Ovary (tissue), 9 donors: ENCODE measurements around the gene UBL4A. TPM values are rescaled to one million over a fixed set of nuclear protein-coding genes. Genes with fewer than 3 reads are reported as not detected.

Experiments used
- DNase-seq, 5 donors: peaks; one replicate each; pipeline ENCODE4 v3.0.0-alpha.2; 2019 to 2020
- H3K27ac ChIP-seq, 2 donors: fragments of 200-600 bp; one replicate each; pipeline versions ENCODE4 v1.5.1 to v1.8.0; 2019 to 2022
- H3K27me3 ChIP-seq: fragments of 200-600 bp; one replicate; pipeline ENCODE4 v1.8.0; 2022
- H3K36me3 ChIP-seq: fragments of 200-600 bp; sonication (generic); one replicate; pipeline ENCODE4 v1.5.1; 2019
- H3K4me1 ChIP-seq: one replicate; pipeline ENCODE4 v1.8.1; 2013; ENCODE audit warnings: mild to moderate bottlenecking, moderate library complexity; ENCODE audit not compliant: insufficient read depth
- H3K4me3 ChIP-seq: fragments of 200-600 bp; sonication (generic); one replicate; pipeline ENCODE4 v1.5.1; 2017
- H3K9me3 ChIP-seq, 2 donors: fragments of 200-600 bp in 1 of 2; sonication (generic) in 1 of 2; one replicate each; pipeline versions ENCODE4 v1.5.1 to v1.8.1; 2013 to 2019; ENCODE audit warnings: mild to moderate bottlenecking in 1 of 2, moderate library complexity in 1 of 2
- CTCF ChIP-seq, 3 donors: fragments of 450-650 bp in 2 of 3; fragments of 200-600 bp in 1 of 3; IDR thresholded peaks; one replicate each; pipeline versions ENCODE4 v1.5.1 to v1.8.0; 2016 to 2022; ENCODE audit warnings: antibody characterized with exemption in 3 of 3, mild to moderate bottlenecking in 1 of 3
- EP300 ChIP-seq: sonication (generic); formaldehyde crosslinking; IDR thresholded peaks from one replicate; pipeline ENCODE4 v1.6.1; 2017; ENCODE audit warnings: antibody characterized with exemption
- POLR2A ChIP-seq: fragments of 450-650 bp; IDR thresholded peaks from one replicate; pipeline ENCODE4 v1.6.1; 2017; ENCODE audit warnings: antibody characterized with exemption, mild to moderate bottlenecking, moderate library complexity
- WGBS, 3 donors: extraction: QIAGEN DNeasy Blood & Tissue Kit in 1 of 3; methylation state at CpG; one replicate each; pipeline versions ENCODE4 v1.1.5 to v1.1.7; 2013 to 2017; 5-methylcytosine and 5-hydroxymethylcytosine counted together
- intact Hi-C, 4 donors: fragments of 100-400 bp; cut with DNase I; formaldehyde crosslinking; loops; one replicate each; pipeline versions ENCODE4 v1.11.0 to v1.15.1; 2022 to 2023
- polyA plus RNA-seq, 2 donors: library from polyadenylated mRNA; stranded (reverse); fragments of 200-250 nt in 1 of 2; fragments of 350-450 nt in 1 of 2; fragmentation: Illumina TruSeq in 1 of 2; extraction: RNeasy Lipid Tissue Mini Kit (QIAGEN cat#74804) in 1 of 2; gene quantifications; one replicate each; pipeline ENCODE4 v1.2.3, GENCODE V29; 2013 to 2014
- total RNA-seq, 7 donors: library from RNA; depleted of rRNA in 2 of 7; stranded (reverse); fragments of >200 nt in 2 of 7; fragmentation: NEBNext Ultra II Directional in 3 of 7; extraction: Animal tissue kit (Norgen Biotek cat#: 25700) in 3 of 7; gene quantifications; one replicate each; pipeline versions ENCODE4 v1.1.0 to v1.2.4, GENCODE V29; 2016 to 2023
- donor health status: DM: no; HTN: no; CAD: no; lungs with moderate emphysema.
- donor health status: DM: no; HTN: no; CAD: no.
- donor health status: Bipolar disorder and iron deficiency.
- donor health status: DM: yes; HTN: yes; CAD: no.
- donor health status: DM: no; HTN: no; CAD: no.
- donor health status: DM: yes; HTN: yes; CAD: no.

Gene UBL4A
- total and polyA plus RNA-seq, 9 donors, result 14.6 to 35.5 (median 27.9) TPM

- TF ChIP-seq CTCF (IDR thresholded peaks at IDR 0.05) (no peak), EP300 (no peak), POLR2A (no peak)
- H3K4me3 ChIP-seq, result no peak overlapping the region
- H3K27ac ChIP-seq, result no peak overlapping the region
- H3K36me3 ChIP-seq, result no peaks in the 10 kb centered on the region
- intact Hi-C loops, result no loop called here
- DNase-seq, result no peak
- no peaks in the 10 kb centered on the region for H3K27me3 ChIP-seq
- WGBS, 3 donors, result 63 to 70% (median 66%) methylated on average over 3 of the region's 3 CpGs
- H3K4me1 ChIP-seq, result no peaks in the 10 kb centered on the region
- no peaks in the 10 kb centered on the region for H3K9me3 ChIP-seq
Observed at GRCh38 chrX:154494715-154495114, 8.3 kb upstream of the UBL4A start.

GRCh38 chrX:154490414-154491083 lies 4.1 kb upstream of the UBL4A start, which contains the start of gene SLC10A3:
Gene SLC10A3 (minus strand): TSS chrX:154490629. CDS start chrX:154488940, 1,689 bp downstream.
- Histone ChIP-seq H3K4me1 (no peaks in the 10 kb centered on the region), H3K9me3 (no peaks in the 10 kb centered on the region), H3K4me3 (peak within 1 kb of the TSS; percentile 56), H3K27me3 (no peaks in the 10 kb centered on the region), H3K27ac (peak within 1 kb of the TSS; percentile 85 to 93), H3K36me3 (no peaks in the 10 kb centered on the region)
- DNase-seq, result peak; percentile 90 to 94 (median 93)
- WGBS, 3 donors, result 28 to 37% (median 29%) methylated on average over 47 to 71 of the region's 71 CpGs
- TF ChIP-seq EP300 (no peak), POLR2A (peak; percentile 78), CTCF (IDR thresholded peaks at IDR 0.05) (no peak)
- intact Hi-C loops, result no loop called here

GRCh38 chrX:154490021-154490413 lies 3.6 kb upstream of the UBL4A start:
- H3K36me3 ChIP-seq, result no peaks in the 10 kb centered on the region
- H3K9me3 ChIP-seq, result no peaks in the 10 kb centered on the region
- DNase-seq, result peak; percentile 64 to 74 (median 66)
- TF ChIP-seq EP300, result no peak
- no peak for TF ChIP-seq CTCF (IDR thresholded peaks at IDR 0.05)
- no peak for TF ChIP-seq POLR2A
- peak overlapping the region; percentile 85 to 89 for H3K27ac ChIP-seq
- intact Hi-C loops, result no loop called here
- H3K4me1 ChIP-seq, result no peaks in the 10 kb centered on the region
- peak overlapping the region; percentile 56 for H3K4me3 ChIP-seq
- H3K27me3 ChIP-seq, result no peaks in the 10 kb centered on the region
- WGBS, 3 donors, result 28 to 59% (median 41%) methylated on average over 17 to 19 of the region's 19 CpGs

- peak in 2 of 5 donors; percentile 18 to 37 for DNase-seq
- Histone ChIP-seq H3K4me1 (no peaks in the 10 kb centered on the region), H3K27ac (peak overlapping the region in 1 of 2 donors; percentile 89), H3K36me3 (no peaks in the 10 kb centered on the region), H3K9me3 (no peaks in the 10 kb centered on the region), H3K27me3 (no peaks in the 10 kb centered on the region), H3K4me3 (peak overlapping the region; percentile 56)
- WGBS, 3 donors, result 81 to 84% (median 83%) methylated on average over 4 of the region's 4 CpGs
- intact Hi-C loops, result no loop called here
- TF ChIP-seq POLR2A, result no peak
- TF ChIP-seq CTCF (IDR thresholded peaks at IDR 0.05), result no peak
- no peak for TF ChIP-seq EP300
Observed at GRCh38 chrX:154489182-154489581, 2.8 kb upstream of the UBL4A start.
